Effector CD8-positive, alpha-beta T cell (primary cell): ENCODE results near the gene HELZ.
A peak's percentile ranks its signal among the peaks of the same experiment; 100 is the strongest.
"Not testable (repeated sequence)": the region's sequence is repeated elsewhere in the genome, so short reads cannot be mapped to it uniquely, and the experiment has no call there.

Experiments
- DNase-seq: peaks from one replicate; lab custom pipeline; 2025; lab: John Stamatoyannopoulos, UW
- total RNA-seq, 4 experiments: gene quantifications; one replicate each; lab custom pipeline; 2026; lab: John Stamatoyannopoulos, UW

The HELZ gene
- 117 to 170 (median 154) reads per million in 4 experiments for total RNA-seq

- peak; percentile 55 for DNase-seq
Measured at GRCh38 chr17:67245073-67245693, at the start of gene HELZ. HELZ (minus strand) TSS chr17:67245196; CDS start chr17:67218804, 26,392 bp downstream.

GRCh38 chr17:67293251-67294203 lies 48.5 kb upstream of the HELZ start:
- DNase-seq = peak; percentile 31

GRCh38 chr17:67290711-67291291 lies 45.8 kb upstream of the HELZ start:
- DNase-seq = no peak

- no peak for DNase-seq
Measured at GRCh38 chr17:67290244-67290643, 45.2 kb upstream of the HELZ start.

- DNase-seq = no peak
Measured at GRCh38 chr17:67289181-67289876, 44.3 kb upstream of the HELZ start.

GRCh38 chr17:67286826-67287225 lies 41.8 kb upstream of the HELZ start:
- not testable (repeated sequence) for DNase-seq

GRCh38 chr17:67285360-67285759 lies 40.4 kb upstream of the HELZ start:
- DNase-seq = no peak

- no peak for DNase-seq
Measured at GRCh38 chr17:67283731-67284516, 38.9 kb upstream of the HELZ start.

- DNase-seq = no peak
Measured at GRCh38 chr17:67281743-67282142, 36.7 kb upstream of the HELZ start.

GRCh38 chr17:67281053-67281452 lies 36.1 kb upstream of the HELZ start:
- DNase-seq = no peak

- DNase-seq = no peak
Measured at GRCh38 chr17:67280279-67280678, 35.3 kb upstream of the HELZ start.

GRCh38 chr17:67279115-67279514 lies 34.1 kb upstream of the HELZ start:
- DNase-seq = no peak

GRCh38 chr17:67278363-67278762 lies 33.4 kb upstream of the HELZ start:
- no peak for DNase-seq

- DNase-seq = no peak
Measured at GRCh38 chr17:67276075-67276474, 31.1 kb upstream of the HELZ start.

- no peak for DNase-seq
Measured at GRCh38 chr17:67274466-67274865, 29.5 kb upstream of the HELZ start.

GRCh38 chr17:67273900-67274299 lies 28.9 kb upstream of the HELZ start:
- DNase-seq = no peak

- DNase-seq = no peak
Measured at GRCh38 chr17:67272312-67273047, 27.5 kb upstream of the HELZ start.

GRCh38 chr17:67271187-67271586 lies 26.2 kb upstream of the HELZ start:
- DNase-seq = not testable (repeated sequence)

- DNase-seq = no peak
Measured at GRCh38 chr17:67270416-67270815, 25.4 kb upstream of the HELZ start.

- no peak for DNase-seq
Measured at GRCh38 chr17:67266496-67266895, 21.5 kb upstream of the HELZ start.
